Lower lobe of right lung (tissue), 2 donors: Measurements from ENCODE around the gene ZNF500. TPM values are rescaled to one million over a fixed set of nuclear protein-coding genes. Genes with fewer than 3 reads are reported as not detected.
"Not testable (repeated sequence)": the region's sequence is repeated elsewhere in the genome, so short reads cannot be mapped to it uniquely, and the experiment has no call there.

Experiments
- ATAC-seq, 2 donors: fragments of 200-7000 bp; cut with Tn5 transposase; one replicate each; pipeline ENCODE4 v1.9.1; 2020 to 2022; ENCODE audit warnings: mild to moderate bottlenecking in 2 of 2, moderate library complexity in 2 of 2
- DNase-seq: peaks from one replicate; pipeline ENCODE4 v3.0.0-alpha.2; 2020
- H3K27ac ChIP-seq: fragments of 200-600 bp; one replicate; pipeline ENCODE4 v1.8.0; 2022
- H3K27me3 ChIP-seq: fragments of 200-600 bp; one replicate; pipeline ENCODE4 v1.8.0; 2022; ENCODE audit warnings: low read depth
- H3K36me3 ChIP-seq: fragments of 200-600 bp; one replicate; pipeline ENCODE4 v1.8.0; 2022; ENCODE audit warnings: mild to moderate bottlenecking
- H3K4me1 ChIP-seq: fragments of 200-600 bp; one replicate; pipeline ENCODE4 v1.8.0; 2022
- H3K4me3 ChIP-seq: fragments of 200-600 bp; one replicate; pipeline ENCODE4 v1.8.0; 2022; ENCODE audit warnings: mild to moderate bottlenecking
- H3K9me3 ChIP-seq: fragments of 200-600 bp; one replicate; pipeline ENCODE4 v1.8.0; 2022
- CTCF ChIP-seq: fragments of 200-600 bp; IDR thresholded peaks from one replicate; pipeline ENCODE4 v1.8.0; 2022; ENCODE audit warnings: antibody characterized with exemption, mild to moderate bottlenecking
- intact Hi-C: fragments of 100-400 bp; cut with DNase I; formaldehyde crosslinking; loops from one replicate; pipeline ENCODE4 v1.11.0; 2022
- total RNA-seq: library from RNA; stranded (reverse); fragmentation: NEBNext Ultra II Directional; extraction: Animal tissue kit (Norgen Biotek cat#: 25700); gene quantifications from one replicate; pipeline ENCODE4 v1.2.1, GENCODE V29; 2021
- donor health status: DM: no; HTN: yes; CAD: no; lungs with severe emphysema.

The ZNF500 gene
- total RNA-seq, 1 donor from 2014 or later = 13.4 TPM

GRCh38 chr16:4746215-4746614, 20.7 kb downstream of the ZNF500 start:
- no peak overlapping the region for H3K27ac ChIP-seq
- intact Hi-C loops = no loop called here
- DNase-seq = no peak

GRCh38 chr16:4745274-4745569, 21.7 kb downstream of the ZNF500 start:
- Histone ChIP-seq H3K9me3 (no peaks in the 10 kb centered on the region), H3K4me3 (no peak overlapping the region), H3K36me3 (peaks cover 13% of the 10 kb centered on the region), H3K27me3 (no peaks in the 10 kb centered on the region), H3K4me1 (peaks cover 9% of the 10 kb centered on the region), H3K27ac (no peak overlapping the region)
- DNase-seq (no peak), ATAC-seq (no peak)
- intact Hi-C loops = no loop called here
- no peak for TF ChIP-seq CTCF

More at GRCh38 chr16:4746215-4746614, 20.7 kb downstream of the ZNF500 start:
- Histone ChIP-seq H3K36me3 (peaks cover 23% of the 10 kb centered on the region), H3K27me3 (no peaks in the 10 kb centered on the region), H3K4me3 (no peak overlapping the region), H3K4me1 (peaks cover 9% of the 10 kb centered on the region), H3K9me3 (no peaks in the 10 kb centered on the region)
- TF ChIP-seq CTCF = no peak
- ATAC-seq = no peak

GRCh38 chr16:4744555-4745273, 22.2 kb downstream of the ZNF500 start:
- DNase-seq = no peak
- no peak for TF ChIP-seq CTCF

GRCh38 chr16:4743226-4743878, 23.6 kb downstream of the ZNF500 start:
- DNase-seq (no peak), ATAC-seq (peak; percentile 51 to 54)
- Histone ChIP-seq H3K9me3 (no peaks in the 10 kb centered on the region), H3K4me1 (peaks cover 9% of the 10 kb centered on the region), H3K36me3 (peaks cover under 1% of the 10 kb centered on the region), H3K27me3 (no peaks in the 10 kb centered on the region), H3K27ac (no peak overlapping the region), H3K4me3 (peak overlapping the region; percentile 21)
- intact Hi-C loops = no loop called here
- TF ChIP-seq CTCF = no peak

More at GRCh38 chr16:4744555-4745273, 22.2 kb downstream of the ZNF500 start:
- no peaks in the 10 kb centered on the region for H3K27me3 ChIP-seq
- no peak overlapping the region for H3K4me3 ChIP-seq
- no peak for ATAC-seq
- H3K36me3 ChIP-seq = peaks cover 8% of the 10 kb centered on the region
- H3K4me1 ChIP-seq = peaks cover 9% of the 10 kb centered on the region
- no peak overlapping the region for H3K27ac ChIP-seq
- intact Hi-C loops = no loop called here
- H3K9me3 ChIP-seq = no peaks in the 10 kb centered on the region

- H3K9me3 ChIP-seq, ATAC-seq, DNase-seq, H3K36me3 ChIP-seq, H3K27me3 ChIP-seq, intact Hi-C loops, H3K27ac ChIP-seq, H3K4me3 ChIP-seq: not testable (repeated sequence)
- peaks cover 17% of the 10 kb centered on the region for H3K4me1 ChIP-seq
Measured at GRCh38 chr16:4738370-4738769, 28.6 kb downstream of the ZNF500 start.

GRCh38 chr16:4737545-4737944, 29.4 kb downstream of the ZNF500 start:
- H3K36me3 ChIP-seq = no peaks in the 10 kb centered on the region
- peaks cover 18% of the 10 kb centered on the region for H3K4me1 ChIP-seq
- no peaks in the 10 kb centered on the region for H3K27me3 ChIP-seq
- intact Hi-C loops = no loop called here
- ATAC-seq (no peak), DNase-seq (no peak)
- no peak for TF ChIP-seq CTCF
- no peak overlapping the region for H3K27ac ChIP-seq
- no peaks in the 10 kb centered on the region for H3K9me3 ChIP-seq
- no peak overlapping the region for H3K4me3 ChIP-seq
